T-helper 9 cell (primary cell): Measurements from ENCODE around the gene SAMD5.

Experiments
- DNase-seq: peaks from one replicate; pipeline ENCODE4 v3.0.0-alpha.2; 2020
- total RNA-seq, 2 donors: gene quantifications; one replicate each; lab custom pipeline; 2026; lab: John Stamatoyannopoulos, UW

SAMD5 gene
- total RNA-seq: 0 to 0.14 reads per million in 2 donors

DNA sequence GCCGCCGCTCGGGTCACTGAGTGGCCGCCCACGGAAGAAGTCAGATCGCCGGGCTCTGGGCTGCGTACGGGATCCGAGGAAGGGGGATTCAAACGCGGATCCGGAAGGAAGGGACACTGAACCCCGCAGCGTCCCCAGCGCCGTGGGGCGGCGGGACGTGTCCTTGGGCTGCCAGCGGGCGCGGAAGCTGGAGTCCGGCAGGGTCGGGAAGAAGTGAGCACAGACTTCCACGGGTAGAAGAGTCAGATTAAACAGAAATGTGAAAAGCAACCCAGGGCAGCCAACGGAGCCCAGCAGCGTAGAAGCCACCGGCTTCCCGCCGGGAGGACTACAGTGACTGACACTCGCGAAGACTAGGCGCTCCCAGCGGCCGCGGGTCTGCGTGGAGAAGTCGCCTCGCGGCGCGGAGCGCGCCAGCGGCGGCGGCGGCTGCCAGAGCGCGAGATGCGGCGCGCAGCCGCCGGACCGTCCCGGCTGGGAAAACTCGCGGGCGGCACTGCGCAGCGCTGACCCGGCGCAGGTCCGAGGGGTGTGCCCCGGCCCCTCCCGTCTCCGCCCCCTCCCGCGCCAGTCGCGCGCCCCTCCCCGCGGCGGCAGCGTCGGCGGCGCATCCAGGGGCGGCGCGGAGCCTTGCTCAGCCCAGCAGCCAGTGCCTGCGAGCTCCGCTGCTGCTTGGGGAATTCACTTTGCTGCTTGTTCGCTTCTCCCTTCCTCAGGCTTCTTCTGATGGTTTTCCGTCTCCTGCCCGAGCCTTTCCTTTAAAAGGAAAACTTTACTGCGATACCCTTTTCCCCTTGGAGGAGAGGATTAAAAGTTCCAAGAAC, at the start of gene SAMD5:
SAMD5 (plus strand) TSS at position 649 of the 824 bp plus-strand sequence. CDS start 239 bp downstream, outside the sequence.
- DNase-seq: no peak

GRCh38 chr6:147459780-147460179, 48.7 kb upstream of the SAMD5 start:
- no peak for DNase-seq

GRCh38 chr6:147463651-147464050, 44.8 kb upstream of the SAMD5 start:
- DNase-seq: no peak

GRCh38 chr6:147467428-147467827, 41.1 kb upstream of the SAMD5 start:
- DNase-seq: no peak

GRCh38 chr6:147467886-147468285, 40.6 kb upstream of the SAMD5 start:
- no peak for DNase-seq

DNA sequence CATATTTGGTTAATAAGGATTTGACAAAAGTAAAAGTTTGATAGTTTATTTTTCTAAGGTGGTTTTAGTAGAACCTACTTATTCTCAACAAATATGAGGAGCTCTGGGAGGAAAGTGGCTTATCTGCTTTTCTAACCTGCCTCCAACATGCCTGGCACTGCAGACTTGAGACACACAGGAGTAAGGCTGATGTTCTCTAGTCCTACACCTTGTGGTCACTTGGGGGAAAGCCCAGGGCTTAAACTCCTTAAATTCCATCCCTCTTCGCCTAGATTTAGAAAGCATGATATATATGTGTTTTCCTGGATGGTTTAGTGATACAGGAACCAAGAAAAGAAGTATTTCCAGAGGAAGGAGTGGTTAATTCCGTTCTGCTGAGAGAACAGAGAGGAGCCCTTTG, 39.9 kb upstream of the SAMD5 start:
- DNase-seq: no peak

- DNase-seq: no peak
These were observed 28.6 kb upstream of the SAMD5 start for GRCh38 chr6:147479857-147480256.

DNA sequence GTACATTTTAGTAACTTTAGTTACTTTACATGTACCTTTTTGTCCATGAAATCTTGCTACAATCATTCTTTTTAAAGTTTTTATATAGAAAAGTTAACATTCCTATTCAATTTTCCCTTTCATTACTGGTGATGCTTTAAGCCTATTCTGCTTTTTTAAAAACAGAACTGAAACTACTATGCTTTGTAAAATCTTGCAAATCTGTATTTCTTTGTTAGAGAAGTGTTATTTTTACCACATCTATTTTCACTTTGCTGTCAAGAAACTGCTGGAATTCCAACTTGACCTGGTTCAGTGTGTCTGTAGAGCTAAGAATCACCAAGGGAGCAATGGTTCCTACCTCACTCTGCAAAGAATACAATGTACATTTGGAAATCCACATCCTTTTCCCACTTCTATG, 21.8 kb upstream of the SAMD5 start:
- no peak for DNase-seq

DNA sequence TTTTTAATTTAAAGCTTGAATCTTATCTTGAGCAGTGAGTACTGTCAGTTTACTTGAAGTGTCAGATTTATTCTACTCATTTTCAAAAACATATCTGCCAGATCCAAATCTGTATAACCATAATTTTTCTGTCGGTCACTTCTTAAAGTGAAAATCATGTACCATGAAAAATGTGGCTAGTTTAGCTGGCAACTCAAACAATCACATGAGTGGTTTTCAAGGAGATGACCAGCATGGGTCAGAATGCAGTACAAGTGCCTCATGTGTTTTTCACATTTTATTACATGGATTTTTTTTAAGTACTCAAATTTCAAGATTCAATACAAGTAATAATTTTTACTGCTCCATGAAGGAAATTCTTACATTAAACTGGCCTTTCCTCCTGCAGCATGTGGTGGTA, 11.0 kb upstream of the SAMD5 start:
- no peak for DNase-seq

DNA sequence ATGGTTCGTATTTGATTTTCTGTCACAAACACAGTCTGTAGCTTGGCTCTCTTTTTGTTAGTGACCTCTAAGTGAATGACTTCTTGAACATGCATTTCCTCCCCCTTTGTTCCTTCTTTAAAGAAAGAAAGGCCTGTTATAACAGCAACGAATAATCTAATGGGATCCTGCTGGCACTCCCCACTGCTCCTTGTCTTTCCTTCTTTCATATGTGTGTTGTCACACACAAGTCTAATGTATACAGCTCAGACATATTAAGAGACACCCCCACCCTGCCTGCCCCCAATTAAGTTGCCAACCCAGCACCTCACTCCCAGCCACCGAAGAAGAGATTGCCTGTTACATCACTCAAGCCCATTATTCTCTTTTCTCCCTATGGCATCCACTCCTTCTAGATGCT, 4.9 kb upstream of the SAMD5 start:
- no peak for DNase-seq

- DNase-seq: no peak
These were observed 3.6 kb upstream of the SAMD5 start for GRCh38 chr6:147504848-147505247.

- DNase-seq: no peak
These were observed 1.8 kb upstream of the SAMD5 start for GRCh38 chr6:147506704-147507114.

DNA sequence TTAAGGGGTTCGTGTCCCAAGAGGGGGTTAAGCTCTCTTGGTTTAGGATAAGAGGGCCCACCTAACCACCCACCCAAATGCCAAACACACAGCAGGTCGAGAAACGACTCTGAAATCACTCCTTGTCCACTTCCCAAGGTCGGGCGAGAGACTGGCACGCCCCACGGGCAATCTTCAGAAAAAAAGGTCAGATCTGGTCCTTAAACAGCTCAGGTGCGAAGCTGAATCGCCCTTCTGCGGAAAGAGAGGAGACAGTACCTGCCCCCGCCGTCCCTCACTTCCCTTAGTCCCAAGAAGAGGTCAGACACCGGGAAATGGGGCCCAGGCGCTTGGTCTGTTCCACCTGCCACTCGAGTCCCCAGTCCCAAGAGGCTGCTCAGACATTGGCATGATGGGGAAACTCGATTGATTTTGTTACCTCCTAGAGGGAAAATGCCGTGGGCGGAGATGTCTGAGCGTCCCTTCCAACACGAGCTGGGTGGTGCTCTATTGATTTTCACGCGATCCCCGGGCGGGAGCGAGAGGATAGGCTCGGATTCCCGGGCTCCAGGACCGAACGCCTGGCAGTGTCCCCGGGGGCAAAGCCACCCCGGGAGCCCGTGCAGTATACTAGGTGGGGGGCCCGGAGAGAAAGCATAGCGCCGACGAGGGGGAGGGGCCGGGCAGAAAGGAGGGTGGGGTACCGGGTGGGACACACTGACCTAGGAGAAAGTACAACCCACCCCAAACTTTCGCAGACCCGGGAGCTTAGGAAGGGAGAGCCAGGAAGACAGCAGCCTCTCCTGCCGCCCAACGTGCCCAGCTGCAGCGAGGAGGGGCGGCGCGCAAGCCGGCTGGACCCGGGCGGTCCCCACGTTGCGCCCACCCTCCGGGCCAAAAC, 1.1 kb upstream of the SAMD5 start:
- no peak for DNase-seq

- no peak for DNase-seq
These were observed 547 bp downstream of the SAMD5 start for GRCh38 chr6:147508866-147509608.

DNA sequence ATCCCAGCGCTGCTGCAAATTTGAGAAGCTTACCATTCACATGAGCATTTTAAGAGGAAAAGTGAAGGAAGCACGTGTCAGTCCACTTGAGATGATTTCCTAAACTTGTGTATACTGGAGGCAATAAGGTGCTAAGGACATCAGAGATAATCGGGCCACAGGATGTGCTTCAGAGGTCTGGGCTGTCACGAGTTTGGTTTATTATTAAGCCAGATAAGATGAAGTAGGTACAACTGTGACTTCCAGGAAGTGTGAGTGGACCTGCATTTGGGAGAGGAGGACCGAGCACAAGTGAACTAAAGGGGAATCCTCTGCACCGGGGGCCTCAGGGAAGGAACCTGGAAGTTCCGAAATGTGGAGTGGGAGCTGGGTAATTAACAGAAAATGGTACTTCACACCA, 1.4 kb downstream of the SAMD5 start:
- DNase-seq: no peak

- DNase-seq: no peak
These were observed 2.6 kb downstream of the SAMD5 start for GRCh38 chr6:147510929-147511590.

GRCh38 chr6:147514831-147515230, 6.3 kb downstream of the SAMD5 start:
- no peak for DNase-seq

DNA sequence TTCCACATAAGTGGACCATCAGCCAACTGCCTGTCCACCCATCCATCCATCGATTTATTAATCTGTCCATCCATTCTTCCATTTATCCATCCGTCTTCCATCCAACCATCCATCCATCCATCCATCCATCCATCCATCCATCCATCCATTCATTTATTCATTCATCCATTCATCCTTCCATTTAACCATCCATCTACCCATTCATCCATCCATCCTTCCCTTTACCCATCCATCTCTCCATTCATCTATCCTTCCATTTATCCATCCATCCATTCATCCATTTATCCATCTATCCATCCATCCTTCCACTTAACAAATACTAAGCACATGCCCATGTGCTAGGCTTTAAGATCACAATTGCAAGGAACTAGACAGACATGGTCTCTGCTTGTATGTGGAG, 6.8 kb downstream of the SAMD5 start:
- no peak for DNase-seq

- no peak for DNase-seq
These were observed 14.1 kb downstream of the SAMD5 start for GRCh38 chr6:147522597-147522996.

DNA sequence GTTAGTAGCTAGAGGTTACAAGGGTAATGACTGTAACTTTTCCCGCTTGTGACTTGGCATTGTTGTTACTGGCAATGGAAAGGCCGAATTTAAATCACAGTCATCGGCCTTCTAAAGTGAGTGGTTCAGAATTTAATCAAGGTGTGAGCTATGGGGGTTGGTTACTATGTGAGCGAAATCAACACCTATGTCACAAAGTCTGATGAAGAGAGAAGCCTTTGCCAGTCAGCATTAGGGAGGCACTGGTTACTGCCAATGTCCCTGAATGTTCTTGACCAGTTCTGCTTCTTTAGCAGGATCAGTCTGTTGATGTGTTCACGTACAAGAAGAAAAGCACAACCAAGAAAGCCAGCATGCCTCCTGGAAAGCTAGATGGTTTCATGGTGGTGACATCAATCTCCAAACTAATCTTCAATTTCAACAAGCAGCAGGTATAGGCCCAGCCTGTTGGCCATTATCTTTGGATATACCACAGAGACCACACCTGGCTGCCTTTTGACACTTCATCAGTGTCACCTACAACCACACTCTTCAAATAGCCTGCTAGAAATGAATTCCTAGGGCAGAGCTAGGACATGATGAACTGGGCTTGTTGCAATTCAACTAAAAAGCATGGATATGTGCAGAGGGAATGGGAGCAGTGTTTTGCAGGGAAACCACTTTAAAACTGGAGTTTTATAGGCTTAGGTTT, 17.2 kb downstream of the SAMD5 start:
- no peak for DNase-seq

GRCh38 chr6:147527197-147527596, 18.7 kb downstream of the SAMD5 start:
- no peak for DNase-seq
